HepG2 (cell line): ENCODE measurements around the gene PHF5A. TPM values are rescaled to one million over a fixed set of nuclear protein-coding genes. Genes with fewer than 3 reads are reported as not detected.

Source experiments
- CENPX ChIP-seq: sonication (generic); formaldehyde crosslinking; IDR thresholded peaks from 2 replicates; pipeline ENCODE4 v1.9.0; 2021; ENCODE audit warnings: mild to moderate bottlenecking, missing genetic modification reagents, moderate library complexity
- DRAP1 ChIP-seq: IDR thresholded peaks from 2 replicates; pipeline ENCODE4 v1.6.1; 2016; ENCODE audit warnings: missing genetic modification reagents, missing compliant biosample characterization
- FOXO1 ChIP-seq: sonication (generic); formaldehyde crosslinking; IDR thresholded peaks from 2 replicates; pipeline ENCODE4 v1.4.0; 2020; ENCODE audit warnings: missing genetic modification reagents
- FOXP4 ChIP-seq: sonication (generic); formaldehyde crosslinking; IDR thresholded peaks from 2 replicates; pipeline ENCODE4 v1.4.0; 2020; ENCODE audit warnings: missing genetic modification reagents
- HDAC2 ChIP-seq: sonication (generic); formaldehyde crosslinking; IDR thresholded peaks from 2 replicates; pipeline ENCODE4 v1.4.0; 2020; ENCODE audit warnings: missing genetic modification reagents
- JDP2 ChIP-seq: sonication (generic); formaldehyde crosslinking; IDR thresholded peaks from 2 replicates; pipeline ENCODE4 v1.8.1; 2022; ENCODE audit warnings: missing genetic modification reagents, borderline replicate concordance
- REXO4 ChIP-seq: sonication (generic); formaldehyde crosslinking; IDR thresholded peaks from 2 replicates; pipeline ENCODE4 v1.8.0; 2022; ENCODE audit warnings: missing genetic modification reagents, mild to moderate bottlenecking, borderline replicate concordance
- SMYD3 ChIP-seq: sonication (generic); formaldehyde crosslinking; IDR thresholded peaks from 2 replicates; pipeline ENCODE4 v1.8.1; 2023; ENCODE audit warnings: mild to moderate bottlenecking, missing genetic modification reagents
- STAT6 ChIP-seq: sonication (generic); formaldehyde crosslinking; IDR thresholded peaks from 2 replicates; pipeline ENCODE4 v1.4.0; 2020; ENCODE audit warnings: missing genetic modification reagents, mild to moderate bottlenecking, borderline replicate concordance
- ZBTB14 ChIP-seq: sonication (generic); formaldehyde crosslinking; IDR thresholded peaks from 2 replicates; pipeline ENCODE4 v1.4.0; 2020; ENCODE audit warnings: missing genetic modification reagents
- ZBTB49 ChIP-seq: sonication (generic); formaldehyde crosslinking; IDR thresholded peaks from 2 replicates; pipeline ENCODE4 v1.4.0; 2020; ENCODE audit warnings: missing genetic modification reagents, borderline replicate concordance
- ZNF18 ChIP-seq: sonication (generic); formaldehyde crosslinking; IDR thresholded peaks from 2 replicates; pipeline ENCODE4 v1.8.0; 2022; ENCODE audit warnings: mild to moderate bottlenecking, missing genetic modification reagents; ENCODE audit not compliant: insufficient replicate concordance
- ZNF317 ChIP-seq: sonication (generic); formaldehyde crosslinking; IDR thresholded peaks from 2 replicates; pipeline ENCODE4 v1.5.0; 2020; ENCODE audit warnings: mild to moderate bottlenecking, missing genetic modification reagents
- ZNF570 ChIP-seq: sonication (generic); formaldehyde crosslinking; IDR thresholded peaks from 2 replicates; pipeline ENCODE4 v1.4.0; 2020; ENCODE audit warnings: mild to moderate bottlenecking, missing genetic modification reagents, borderline replicate concordance
- ZSCAN21 ChIP-seq: sonication (generic); formaldehyde crosslinking; IDR thresholded peaks from 2 replicates; pipeline ENCODE4 v1.8.0; 2022; ENCODE audit warnings: mild to moderate bottlenecking, missing genetic modification reagents, moderate library complexity, borderline replicate concordance
- ZSCAN30 ChIP-seq: sonication (generic); formaldehyde crosslinking; IDR thresholded peaks from 2 replicates; pipeline ENCODE4 v1.5.0; 2020; ENCODE audit warnings: mild to moderate bottlenecking, missing genetic modification reagents
- polyA plus RNA-seq, 8 experiments: library from polyadenylated mRNA; depleted of rRNA in 3 of 8; stranded (reverse) in 7 of 8; unstranded in 1 of 8; fragments of >200 nt; fragmentation: Illumina TruSeq in 4 of 8; extraction: Trizol in 4 of 8; gene quantifications; 2 replicates each; pipeline versions ENCODE4 v1.2.1 to v1.2.3, GENCODE V29; 2011 to 2016; ENCODE audit warnings: low read depth in 4 of 8, missing spikeins in 1 of 8, mixed read lengths in 1 of 8; ENCODE audit not compliant: insufficient read depth in 1 of 8
- total RNA-seq, 5 experiments: library from RNA; depleted of rRNA; stranded (reverse); fragments of >200 nt; fragmentation: Illumina TruSeq; extraction: Trizol; gene quantifications; 2 replicates each; pipeline ENCODE4 v1.2.3, GENCODE V29; 2016; ENCODE audit warnings: low read depth in 1 of 5

The PHF5A gene
- total and polyA plus RNA-seq, 2 of the 13 experiments (the other 11 are each of a cell fraction or from before 2014, with no cell fraction given) = 56.6 to 105 TPM

GRCh38 chr22:41468381-41469217 lies at the start of gene PHF5A, which contains the start of gene ACO2 (continued):
- TF ChIP-seq DRAP1 (CRISPR knock-in tag) = peak; percentile 97
- TF ChIP-seq ZNF570 (CRISPR knock-in tag) = no peak
- TF ChIP-seq STAT6 (CRISPR knock-in tag) = peak; percentile 51; the same call in 1 of the 2 replicates
- TF ChIP-seq ZNF18 = no peak
- peak; percentile 41; the same call in 1 of the 2 replicates for TF ChIP-seq FOXP4 (CRISPR knock-in tag)
- peak; percentile 75 for TF ChIP-seq HDAC2 (CRISPR knock-in tag)
- TF ChIP-seq ZSCAN21 = no peak
- TF ChIP-seq ZBTB14 (CRISPR knock-in tag) = no peak
- TF ChIP-seq ZSCAN30 = no peak
- TF ChIP-seq ZNF317 (CRISPR knock-in tag) = no peak; the same call in 1 of the 2 replicates
- no peak for TF ChIP-seq JDP2 (CRISPR knock-in tag)
- TF ChIP-seq ZBTB49 (CRISPR knock-in tag) = no peak
- TF ChIP-seq FOXO1 (CRISPR knock-in tag) = no peak
- TF ChIP-seq CENPX = no peak
- no peak for TF ChIP-seq REXO4 (CRISPR knock-in tag)
- TF ChIP-seq SMYD3 = peak; percentile 58; the same call in 1 of the 2 replicates
